NB4 (cell line): ENCODE data around the gene FSIP1.

Experiments
- DNase-seq: peaks from one replicate; pipeline ENCODE4 v3.0.0; 2010; ENCODE audit warnings: low read depth
- H3K4me3 ChIP-seq: one replicate; pipeline ENCODE4 v1.5.1; 2011; ENCODE audit warnings: mild to moderate bottlenecking, low read depth, low read length, moderate library complexity
- CTCF ChIP-seq: IDR thresholded peaks from one replicate; pipeline ENCODE4 v1.5.1; 2012; ENCODE audit warnings: low read depth, low read length
- MAX ChIP-seq: IDR thresholded peaks from 2 replicates; pipeline ENCODE4 v1.6.1; 2011; ENCODE audit warnings: low read depth, low read length
- MYC ChIP-seq: IDR thresholded peaks from 2 replicates; pipeline ENCODE4 v1.6.1; 2011; ENCODE audit warnings: low read depth, low read length
- POLR2A ChIP-seq: IDR thresholded peaks from 2 replicates; pipeline ENCODE4 v1.6.1; 2011; ENCODE audit warnings: mild to moderate bottlenecking; ENCODE audit not compliant: insufficient read length; ENCODE audit errors: extremely low read depth

FSIP1 gene

GRCh38 chr15:39631357-39631756 is 151.3 kb downstream of the FSIP1 start:
- DNase-seq: no peak
- TF ChIP-seq POLR2A: no peak
- TF ChIP-seq MAX: no peak
- no peak for TF ChIP-seq CTCF
- TF ChIP-seq MYC: no peak
- no peak overlapping the region for H3K4me3 ChIP-seq

- no peak for TF ChIP-seq CTCF
- no peak for TF ChIP-seq MAX
- no peak for TF ChIP-seq MYC
- TF ChIP-seq POLR2A: no peak
- no peak for DNase-seq
- H3K4me3 ChIP-seq: no peak overlapping the region
These were observed 152.7 kb downstream of the FSIP1 start for GRCh38 chr15:39629906-39630305.

GRCh38 chr15:39629371-39629770 is 153.3 kb downstream of the FSIP1 start:
- peak; percentile 36 for DNase-seq

GRCh38 chr15:39628546-39629257 is 153.9 kb downstream of the FSIP1 start:
- DNase-seq: no peak
- H3K4me3 ChIP-seq: no peak overlapping the region
- no peak for TF ChIP-seq MYC
- TF ChIP-seq POLR2A: no peak
- no peak for TF ChIP-seq CTCF
- TF ChIP-seq MAX: no peak

More at GRCh38 chr15:39629371-39629770, 153.3 kb downstream of the FSIP1 start:
- no peak for TF ChIP-seq MYC
- TF ChIP-seq MAX: peak; percentile 65
- TF ChIP-seq CTCF: no peak
- no peak for TF ChIP-seq POLR2A
- H3K4me3 ChIP-seq: no peak overlapping the region

GRCh38 chr15:39628144-39628508 is 154.5 kb downstream of the FSIP1 start:
- H3K4me3 ChIP-seq: no peak overlapping the region
- TF ChIP-seq MYC: no peak
- TF ChIP-seq POLR2A: no peak
- no peak for TF ChIP-seq MAX
- TF ChIP-seq CTCF: no peak
- no peak for DNase-seq
